ENCODE data around the gene P2RY2. TPM values are rescaled to one million over a fixed set of nuclear protein-coding genes. Genes with fewer than 3 reads are reported as not detected.

The P2RY2 gene
- polyA plus RNA-seq, 2 of the 4 experiments (the other 2 are of a cell fraction), result 3.7 to 6.4 TPM

GRCh38 chr11:73182824-73183321 is 35.2 kb upstream of the P2RY2 start:
- Histone ChIP-seq H3K27ac (no peak overlapping the region), H3K4me1 (peaks cover 28% of the 10 kb centered on the region), H3K4me3 (no peak overlapping the region), H3K9me3 (no peaks in the 10 kb centered on the region), H3K4me2 (no peak overlapping the region)
- DNase-seq (ENCODE audit: low read depth in 1 of 2, low spot score in 1 of 2), result no peak
- WGBS (ENCODE audit: missing lambda C conversion rate), result 61% methylated on average over 3 of the region's 3 CpGs
- TF ChIP-seq TFCP2L1 (CRISPR knock-in tag; IDR thresholded peaks at IDR 0.05) (no peak), PBX3 (IDR thresholded peaks at IDR 0.05) (no peak), SREBF2 (IDR thresholded peaks at IDR 0.05) (no peak), MAX (IDR thresholded peaks at IDR 0.05) (no peak), HMGXB4 (CRISPR knock-in tag; IDR thresholded peaks at IDR 0.05; ENCODE audit: borderline replicate concordance) (no peak), RNF2 (IDR thresholded peaks at IDR 0.05; ENCODE audit: borderline replicate concordance, low read depth) (no peak), CBX8 (IDR thresholded peaks at IDR 0.05) (no peak), CEBPB (IDR thresholded peaks at IDR 0.05) (no peak), KDM1A (IDR thresholded peaks at IDR 0.05; ENCODE audit: low read depth) (no peak), POLR2A (IDR thresholded peaks at IDR 0.05; ENCODE audit: low read length) (no peak), MAZ (IDR thresholded peaks at IDR 0.05; ENCODE audit: borderline replicate concordance, low read depth, low read length) (no peak), NPAS2 (CRISPR knock-in tag; IDR thresholded peaks at IDR 0.05; ENCODE audit: borderline replicate concordance) (no peak)
- ChIA-PET POLR2A (no interaction called here), CTCF (interaction anchor here (0.9 to 13.9 kb wide), 8 partner anchors 38 to 458 kb away, joined by 3 to 179 read pairs (median 38); no protein-coding TSS in a partner anchor)
- ATAC-seq, result no peak
- no peak for FAIRE-seq

- 38% methylated on average over 16 of the region's 18 CpGs for WGBS (ENCODE audit: missing lambda C conversion rate)
- TF ChIP-seq PHF8 (IDR thresholded peaks at IDR 0.05; ENCODE audit: borderline replicate concordance, low read depth) (no peak), KDM1A (IDR thresholded peaks at IDR 0.05; ENCODE audit: low read depth) (no peak), SMC3 (IDR thresholded peaks at IDR 0.05) (peak; percentile 90), REST (IDR thresholded peaks at IDR 0.05) (no peak), POLR2A (IDR thresholded peaks at IDR 0.05; ENCODE audit: low read length) (no peak), CTCF (IDR thresholded peaks at IDR 0.05) (peak; percentile 80), FOXS1 (CRISPR knock-in tag; IDR thresholded peaks at IDR 0.05) (no peak), NFE2L2 (conservative IDR thresholded peaks at IDR 0.05; ENCODE audit: low read length) (0 out of 2 replicates have a peak, but pooled peaks have one; percentile 3), RAD21 (conservative IDR thresholded peaks at IDR 0.05 in 1 of 2, IDR thresholded peaks at IDR 0.05 in 1 of 2) (peak; percentile 79 to 90), CBX2 (IDR thresholded peaks at IDR 0.05; ENCODE audit: borderline replicate concordance, low read depth) (no peak), JUNB (IDR thresholded peaks at IDR 0.05) (no peak), ZC3H11A (IDR thresholded peaks at IDR 0.05) (no peak)
- no peak overlapping the region for H3K4me3 ChIP-seq
- peak; percentile 84 to 93 for ATAC-seq
- peak overlapping the region; percentile 62 for H3K4me2 ChIP-seq
- no peak for FAIRE-seq
- H3K4me1 ChIP-seq, result peaks cover 29% of the 10 kb centered on the region
- no peaks in the 10 kb centered on the region for H3K9me3 ChIP-seq
- peak overlapping the region; percentile 74 to 84 for H3K27ac ChIP-seq
- peak; percentile 76 to 91 for DNase-seq (ENCODE audit: low read depth in 1 of 2, low spot score in 1 of 2)
- POLR2A ChIA-PET, result interaction anchor here (0.9 to 1.3 kb wide), 3 partner anchors 43 to 372 kb away, joined by 3 to 4 read pairs (median 3); partner anchors contain the start of gene FCHSD2
- CTCF ChIA-PET, result interaction anchor here (0.8 to 13.9 kb wide), 29 partner anchors 9 to 632 kb away, joined by 3 to 179 read pairs (median 4); partner anchors contain the start of gene FCHSD2
Observed at GRCh38 chr11:73184953-73185671, 33.0 kb upstream of the P2RY2 start.

Data from A549 (cell line).